GF-D8 (cell line): Measurements from ENCODE around the gene PWWP2B.

Experiments
- DNase-seq: peaks from one replicate; lab custom pipeline; 2025; lab: John Stamatoyannopoulos, UW

The PWWP2B gene

DNA sequence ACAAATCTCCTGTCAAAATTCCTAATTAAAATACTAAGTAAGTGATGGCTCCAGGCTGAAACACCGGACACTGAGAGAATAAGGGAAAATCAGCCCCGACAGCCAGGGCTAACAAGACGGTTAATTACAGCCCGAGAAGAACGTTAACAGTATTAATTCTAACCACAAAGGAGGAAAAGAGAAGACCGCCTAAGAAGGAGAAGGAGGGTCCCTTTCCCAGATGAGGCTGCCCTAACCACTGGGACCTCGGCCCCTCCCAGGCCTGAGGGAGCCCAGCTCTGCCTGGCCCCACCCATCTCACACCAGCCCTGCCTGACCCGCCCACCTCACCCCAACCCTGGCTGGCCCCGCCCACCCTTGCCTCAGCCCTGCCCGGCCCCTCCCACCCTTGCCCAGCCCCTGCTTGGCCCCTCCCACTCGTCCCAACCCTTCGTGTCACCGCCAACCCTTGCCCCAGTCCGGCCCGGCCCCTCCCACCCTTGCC is 51.3 kb downstream of the PWWP2B start:
- peak; percentile 86 for DNase-seq

DNA sequence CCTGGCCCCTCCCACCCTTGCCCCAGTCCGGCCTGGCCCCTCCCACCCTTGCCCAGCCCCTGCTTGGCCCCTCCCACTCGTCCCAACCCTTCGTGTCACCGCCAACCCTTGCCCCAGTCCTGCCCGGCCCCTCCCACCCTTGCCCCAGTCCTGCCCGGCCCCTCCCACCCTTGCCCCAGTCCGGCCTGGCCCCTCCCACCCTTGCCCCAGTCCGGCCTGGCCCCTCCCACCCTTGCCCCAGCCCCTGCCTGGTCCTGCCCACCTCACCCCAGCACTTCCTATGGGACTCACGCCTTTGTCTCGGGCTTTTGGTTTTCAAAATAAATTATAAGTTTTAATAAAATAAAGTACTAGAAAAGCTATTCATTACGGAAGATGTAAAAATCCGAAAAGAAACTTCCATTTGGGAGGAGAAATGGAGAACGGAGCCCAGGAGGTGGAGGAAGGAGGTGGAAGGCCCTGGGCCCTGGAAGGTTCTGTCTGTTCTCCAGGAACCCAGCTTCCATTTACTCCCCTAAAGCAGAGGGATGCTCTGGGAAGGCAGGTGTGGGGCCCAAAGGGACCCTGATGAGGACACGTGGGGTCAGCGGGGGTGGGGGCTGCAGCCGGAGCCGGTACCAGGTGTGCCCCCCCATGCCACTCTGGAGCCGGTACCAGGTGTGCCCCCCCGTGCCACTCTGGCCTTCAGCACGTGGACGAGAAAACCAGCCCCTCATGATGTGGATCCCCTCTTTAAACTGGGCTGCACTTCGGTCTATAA is 52.2 kb downstream of the PWWP2B start:
- no peak for DNase-seq

DNA sequence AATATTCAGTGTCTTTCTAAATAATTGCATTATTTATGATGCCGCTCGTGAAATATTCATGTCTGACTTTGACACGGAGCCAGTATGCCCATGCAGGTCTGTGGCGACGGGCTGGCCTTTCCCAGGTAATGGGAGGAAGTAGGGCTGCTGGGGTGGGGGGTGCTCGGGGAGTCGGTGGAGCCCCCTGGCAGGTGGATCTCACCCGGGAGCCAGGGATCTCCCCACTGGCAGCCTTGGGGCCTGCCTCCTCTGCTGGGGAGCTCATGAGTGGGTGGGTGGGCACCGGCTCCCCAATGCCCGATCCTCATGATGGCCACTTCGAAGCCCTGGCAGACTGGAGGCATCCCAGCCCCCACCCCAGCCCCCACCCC is 52.8 kb downstream of the PWWP2B start:
- no peak for DNase-seq

DNA sequence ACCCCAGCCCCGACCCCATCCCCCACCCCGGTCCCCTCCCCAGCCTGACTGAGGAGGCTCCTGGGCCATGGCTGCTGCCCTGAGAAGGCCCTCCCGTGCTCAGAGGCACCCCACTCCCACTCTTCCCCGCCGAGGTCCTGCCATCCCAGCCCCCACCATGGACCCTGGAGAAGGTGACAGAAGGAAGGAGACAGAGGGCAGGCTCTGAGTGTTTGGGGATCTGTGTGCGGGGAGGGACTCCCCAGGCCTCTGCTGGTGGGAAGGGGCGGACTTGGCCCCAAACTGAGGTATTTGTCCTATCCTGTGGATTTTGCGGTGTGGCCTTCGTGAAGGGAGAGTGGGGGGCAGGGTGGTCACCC is 53.4 kb downstream of the PWWP2B start:
- no peak for DNase-seq

GRCh38 chr10:132450825-132451505 is 54.0 kb downstream of the PWWP2B start:
- DNase-seq = no peak

DNA sequence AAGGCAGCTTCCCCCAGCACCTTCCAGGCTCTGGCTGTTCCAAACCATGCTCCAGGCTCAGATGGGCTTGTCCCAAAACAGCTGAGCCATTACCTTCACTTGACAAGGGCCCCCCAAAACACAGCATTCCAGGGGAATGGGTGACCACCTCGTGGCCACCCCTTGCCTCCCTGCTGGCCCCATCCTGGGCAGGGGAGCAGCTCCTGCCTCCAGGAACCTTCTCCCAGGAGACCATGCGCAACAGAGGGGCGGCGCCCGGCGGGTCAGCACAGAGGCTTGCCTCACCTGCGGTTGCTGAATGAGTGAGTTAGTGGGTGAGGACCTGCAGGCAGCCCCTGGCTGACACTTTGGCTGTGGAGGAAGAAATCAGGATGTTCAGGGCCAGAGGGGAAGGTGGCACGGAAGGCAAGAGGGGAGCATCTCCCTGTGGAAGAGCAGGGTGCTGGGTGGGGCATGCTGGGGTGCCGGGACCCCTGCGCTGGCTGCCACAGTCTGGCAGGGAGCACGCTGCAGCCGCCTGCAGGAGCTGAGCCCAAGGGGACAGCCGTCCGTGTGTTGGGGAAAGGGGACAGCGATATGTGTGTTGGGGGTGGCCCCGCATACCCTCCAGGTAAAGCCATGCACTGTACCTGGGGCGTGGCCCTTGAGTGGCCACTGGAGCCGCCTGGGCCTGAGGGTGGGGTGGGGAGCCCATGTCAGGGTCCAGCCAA is 54.7 kb downstream of the PWWP2B start:
- no peak for DNase-seq

DNA sequence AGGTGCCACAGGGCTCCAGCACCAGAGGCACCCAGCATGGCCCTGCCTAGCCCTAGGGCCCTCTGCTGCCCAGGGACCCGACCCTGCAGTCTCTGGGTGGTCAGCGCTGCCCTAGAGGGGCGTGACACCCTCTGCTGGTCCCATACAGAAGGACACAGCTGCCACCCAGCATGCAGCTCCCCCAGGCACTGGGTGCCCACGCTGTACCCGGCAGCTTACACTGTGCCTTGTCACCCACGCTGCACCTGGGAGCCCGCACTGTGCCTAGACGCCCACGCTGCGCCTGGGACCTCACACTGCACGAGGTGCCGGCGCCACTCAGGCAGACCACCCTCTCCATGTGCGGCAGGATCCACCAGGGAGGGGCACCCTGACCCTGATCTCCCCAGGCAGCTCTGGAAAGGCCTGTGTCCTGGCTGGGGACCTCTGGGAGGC is 55.2 kb downstream of the PWWP2B start:
- no peak for DNase-seq

GRCh38 chr10:132452651-132453469 is 55.9 kb downstream of the PWWP2B start:
- DNase-seq = peak; percentile 30

GRCh38 chr10:132453470-132453861 is 56.5 kb downstream of the PWWP2B start:
- no peak for DNase-seq

- no peak for DNase-seq
These were observed 57.5 kb downstream of the PWWP2B start for GRCh38 chr10:132454296-132455198.

DNA sequence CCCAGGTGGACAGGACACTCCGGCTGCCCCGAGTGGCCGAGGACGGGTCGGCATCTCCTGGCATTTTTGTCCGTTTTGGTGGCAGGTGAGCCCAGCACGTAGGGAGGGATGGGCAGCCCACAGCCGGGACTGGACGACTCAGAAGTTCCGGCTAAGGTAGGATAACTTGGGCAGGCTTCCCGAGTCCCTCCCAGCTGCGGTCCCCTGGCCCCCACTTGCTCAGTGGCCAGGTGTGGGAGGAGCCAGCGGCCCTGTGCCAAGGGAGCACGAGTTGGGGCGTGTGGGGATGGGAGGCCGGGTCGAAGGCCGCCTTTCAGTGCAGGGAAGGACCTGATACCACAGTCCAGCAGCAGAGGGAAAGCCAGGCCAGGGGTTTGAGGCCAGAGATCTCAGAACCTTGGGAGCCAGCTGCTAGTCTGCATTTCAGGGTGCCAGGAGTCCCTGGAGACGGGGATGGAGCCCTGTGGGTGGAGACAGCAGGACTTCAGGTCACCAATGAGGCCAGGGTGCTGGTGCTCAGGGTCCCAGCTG is 58.5 kb downstream of the PWWP2B start:
- DNase-seq = no peak

DNA sequence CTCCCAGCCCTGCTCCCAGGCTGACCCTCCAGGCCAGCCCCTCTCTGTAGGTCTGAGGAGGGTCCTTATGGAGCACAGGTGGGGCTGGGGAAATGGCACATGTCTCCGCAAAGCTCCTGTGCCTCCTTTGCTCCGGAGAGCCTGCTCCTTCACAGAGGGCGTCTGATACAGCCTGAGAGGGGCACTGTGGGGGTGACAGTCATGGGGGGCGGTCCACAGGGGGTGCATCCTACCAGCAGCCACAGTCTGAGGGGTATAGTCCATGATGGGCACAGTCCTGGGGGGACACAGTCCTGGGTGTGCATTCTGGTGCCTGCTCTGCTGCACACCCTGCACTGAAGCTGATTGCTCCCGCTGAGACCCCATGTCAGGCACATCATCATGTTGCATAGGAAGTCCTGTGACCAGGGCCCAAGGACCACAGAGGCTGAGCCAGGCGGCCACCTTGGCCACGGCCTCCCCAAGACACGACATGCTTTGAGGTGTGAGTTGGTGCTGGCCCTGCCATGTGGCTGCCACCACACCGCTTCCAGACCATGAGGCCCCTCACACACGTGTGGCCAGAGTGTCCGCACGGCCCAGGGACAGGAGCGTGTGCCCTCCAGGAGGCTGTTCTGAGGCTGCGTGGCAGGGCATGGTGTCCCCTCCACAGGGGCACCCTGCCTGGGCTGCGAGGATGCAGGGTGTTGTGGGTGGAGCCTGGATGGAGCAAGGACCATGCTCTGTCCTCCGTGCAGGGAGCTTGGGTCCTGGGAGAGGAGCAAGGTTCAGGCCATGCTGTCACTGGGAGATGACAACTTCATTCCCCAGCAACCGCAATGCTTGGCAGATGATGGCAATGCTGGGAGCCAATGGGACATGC is 59.2 kb downstream of the PWWP2B start:
- no peak for DNase-seq

DNA sequence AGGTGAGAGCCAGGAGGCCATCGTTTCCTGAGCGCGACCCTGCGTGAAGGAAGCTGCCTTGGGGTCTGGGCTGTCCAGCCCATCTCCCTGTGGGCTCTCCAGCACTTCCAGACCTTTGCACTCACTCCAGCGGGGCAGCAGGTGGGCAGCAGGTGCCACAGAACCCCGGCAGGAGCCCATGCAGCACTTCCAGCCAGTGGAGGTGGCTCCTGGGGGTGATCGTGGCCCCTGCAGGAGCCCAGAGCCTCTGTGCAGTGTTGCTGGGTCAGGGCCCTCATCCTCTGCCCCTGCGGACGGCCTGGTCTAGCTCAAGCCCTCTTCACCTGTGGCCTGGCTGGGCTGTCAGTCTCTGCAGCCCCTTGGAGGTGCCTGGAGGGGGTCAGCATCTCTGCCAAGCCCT is 59.9 kb downstream of the PWWP2B start:
- DNase-seq = no peak

GRCh38 chr10:132457328-132458070 is 60.5 kb downstream of the PWWP2B start:
- no peak for DNase-seq

- DNase-seq = no peak
These were observed 61.1 kb downstream of the PWWP2B start for GRCh38 chr10:132458071-132458585.

DNA sequence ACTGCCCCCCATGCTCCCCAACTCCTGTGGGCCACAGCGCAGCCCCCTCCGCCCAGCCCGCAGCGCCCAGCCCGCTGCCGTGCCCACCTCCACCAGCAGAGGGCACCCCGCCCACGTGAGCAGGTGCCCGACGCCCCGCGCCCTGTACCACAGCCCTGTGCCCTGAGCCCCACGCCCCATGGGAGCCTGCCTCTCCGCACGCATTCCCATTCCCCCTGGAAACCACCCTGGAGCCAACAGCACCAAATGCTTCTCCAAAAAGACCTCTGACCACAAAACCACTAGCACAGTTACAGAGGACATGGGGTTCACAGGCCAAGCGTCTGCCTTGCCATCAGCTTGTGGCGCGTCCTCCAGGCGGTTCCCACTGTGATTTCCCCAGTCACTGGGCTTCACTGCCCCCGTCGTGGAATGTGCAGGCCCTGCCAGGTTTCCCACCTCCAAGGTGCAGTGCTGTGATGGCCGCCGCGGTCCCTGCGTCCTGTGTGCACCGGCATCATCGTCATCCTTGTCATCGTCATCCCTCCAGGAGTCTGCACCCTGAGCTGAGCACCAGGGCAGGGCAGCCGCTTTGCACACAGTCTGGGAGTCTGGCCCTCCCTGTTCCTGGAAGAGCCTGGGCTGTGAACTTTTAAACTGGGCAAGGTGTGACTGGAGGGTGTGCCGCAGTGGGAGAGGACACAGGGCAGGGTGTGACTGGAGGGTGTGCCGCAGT is 61.7 kb downstream of the PWWP2B start:
- DNase-seq = no peak

DNA sequence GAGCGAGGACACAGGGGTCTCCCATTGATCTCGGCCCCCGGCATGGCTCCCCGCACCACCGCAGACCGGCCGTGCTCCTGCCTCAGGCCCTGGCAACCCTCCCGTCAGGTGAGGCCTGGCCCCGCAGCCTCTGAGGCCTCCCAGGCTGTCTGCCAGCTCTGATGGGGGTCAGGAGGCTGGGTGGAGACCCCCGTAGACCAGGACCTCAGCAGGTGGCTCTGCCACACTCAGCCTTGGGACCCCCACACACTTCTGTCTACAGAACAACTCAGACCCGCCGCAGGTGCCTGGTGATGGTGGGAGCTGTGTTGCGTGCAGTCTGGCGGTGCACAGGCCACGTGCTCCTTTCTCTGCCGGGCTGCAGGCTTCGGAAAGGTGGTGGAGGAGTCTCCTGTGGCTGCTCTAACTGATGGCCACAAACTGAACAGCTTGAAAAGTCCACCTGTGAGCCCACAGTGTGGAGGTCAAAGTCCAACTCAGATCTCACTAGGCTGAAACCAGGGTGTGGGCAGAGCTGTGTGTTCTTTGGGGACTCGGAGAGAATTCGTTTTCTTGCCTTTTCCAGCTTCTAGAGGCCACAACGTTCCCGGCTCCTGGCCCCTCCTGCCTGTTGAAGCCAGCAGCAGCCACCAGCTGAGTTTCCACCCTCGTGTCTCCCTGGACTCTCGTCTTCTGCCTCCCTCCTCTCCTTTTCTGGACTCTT is 62.5 kb downstream of the PWWP2B start:
- DNase-seq = no peak

DNA sequence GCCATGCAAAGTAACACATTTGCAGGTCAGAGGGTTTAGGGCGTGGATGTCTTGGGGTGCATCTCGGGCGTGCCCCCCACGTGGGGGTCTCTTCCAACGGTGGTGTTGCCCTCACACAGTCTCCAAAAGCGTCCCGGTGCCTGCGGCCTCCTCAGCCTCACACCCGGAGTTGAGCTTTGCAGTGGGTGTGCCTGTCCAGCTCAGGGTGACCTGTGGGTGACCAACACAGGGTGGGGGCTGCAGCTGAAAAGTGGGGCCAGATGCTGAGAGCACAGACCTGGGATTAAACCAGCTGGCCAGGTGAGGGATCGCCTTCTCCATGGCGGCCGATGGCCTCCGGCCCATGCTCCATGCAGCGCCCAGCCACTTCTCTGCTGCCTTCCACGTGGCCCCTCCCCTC is 63.1 kb downstream of the PWWP2B start:
- no peak for DNase-seq
